ENCODE data around the gene STK33.

Gene STK33

DNA sequence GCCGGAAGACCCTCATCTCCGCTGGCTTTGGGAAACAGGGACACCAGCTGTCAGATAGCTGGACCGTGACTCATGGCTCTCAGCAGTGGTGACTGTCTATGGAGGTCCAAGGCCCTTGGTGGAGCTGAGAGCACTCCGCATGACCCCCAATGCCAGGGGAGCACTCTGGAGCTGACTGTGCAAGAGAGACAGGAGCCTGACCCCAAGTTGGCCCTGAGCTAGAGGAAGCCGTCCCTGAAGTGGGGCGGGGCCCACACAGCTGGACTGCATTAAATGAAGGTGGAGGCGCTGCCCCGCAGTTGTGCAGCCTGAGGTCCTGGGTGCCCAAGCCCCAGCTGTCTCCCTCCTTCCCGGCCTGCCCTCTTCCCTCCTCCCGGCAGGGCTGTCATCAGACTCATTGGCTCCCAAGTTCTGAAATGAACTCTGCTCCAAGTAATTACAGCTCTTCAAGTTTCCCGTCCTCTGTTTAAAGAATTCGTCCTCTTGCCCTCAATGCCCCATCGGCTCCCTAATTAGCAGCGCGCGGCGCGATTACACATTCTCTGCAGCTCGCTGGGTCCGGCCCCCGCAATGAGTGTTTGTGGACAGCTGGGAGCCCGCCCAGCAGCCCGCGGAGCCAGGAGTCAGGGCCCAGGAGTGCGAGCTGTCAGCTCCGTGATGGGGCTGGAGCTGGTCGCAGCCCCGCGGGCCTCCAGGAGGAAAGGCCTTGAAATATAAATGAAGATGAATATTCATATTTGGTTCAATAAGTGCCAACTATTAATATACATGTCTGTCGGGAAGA lies 237.1 kb downstream of the STK33 start:
- H3K27me3 Mint-ChIP-seq: peaks cover 29% of the 10 kb centered on the region
- no peak overlapping the region for H3K4me3 Mint-ChIP-seq
- peaks cover 11% of the 10 kb centered on the region for H3K4me1 Mint-ChIP-seq
- H3K36me3 Mint-ChIP-seq: no peaks in the 10 kb centered on the region
- no peaks in the 10 kb centered on the region for H3K9me3 Mint-ChIP-seq
- no peak overlapping the region for H3K27ac Mint-ChIP-seq
- ATAC-seq: no peak

DNA sequence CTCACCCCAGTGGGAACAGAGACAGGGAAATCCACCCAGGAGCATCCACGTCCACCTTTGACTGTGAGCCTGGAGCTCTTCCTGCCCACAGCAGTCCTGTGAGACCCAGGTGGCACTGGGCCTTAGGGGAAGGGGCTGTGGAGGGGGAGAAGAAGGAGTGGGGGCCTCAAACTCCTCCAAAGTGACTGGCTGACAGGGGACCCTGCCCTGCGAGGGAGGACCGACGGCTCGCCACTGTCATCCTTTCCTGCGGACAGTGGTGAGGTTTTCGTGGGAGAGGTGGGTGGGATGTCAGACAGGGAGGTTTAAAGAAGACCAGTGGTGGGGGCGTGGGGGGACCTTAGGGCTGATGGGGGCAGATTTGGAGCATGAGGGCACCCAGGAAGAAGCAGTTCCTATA lies 237.8 kb downstream of the STK33 start:
- H3K4me3 Mint-ChIP-seq: no peak overlapping the region
- H3K36me3 Mint-ChIP-seq: no peaks in the 10 kb centered on the region
- H3K27ac Mint-ChIP-seq: no peak overlapping the region
- H3K4me1 Mint-ChIP-seq: peaks cover 11% of the 10 kb centered on the region
- ATAC-seq: no peak
- no peaks in the 10 kb centered on the region for H3K9me3 Mint-ChIP-seq
- H3K27me3 Mint-ChIP-seq: peaks cover 29% of the 10 kb centered on the region

DNA sequence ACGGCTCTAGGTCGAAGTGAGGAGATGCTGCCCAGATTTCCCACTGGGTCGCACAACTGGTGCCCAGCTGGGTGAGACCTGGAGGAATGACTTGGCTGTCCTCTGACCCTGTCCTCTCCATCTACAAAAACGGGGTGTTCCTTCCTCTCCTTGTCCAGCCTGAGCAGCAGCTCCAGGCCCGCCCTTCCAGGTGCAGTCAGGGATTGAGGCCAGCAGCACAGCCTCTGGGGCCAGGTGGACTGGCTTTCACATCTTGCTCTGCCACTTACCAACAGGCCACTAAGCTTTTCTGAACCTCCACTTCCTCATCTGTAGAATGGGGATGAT lies 238.6 kb downstream of the STK33 start:
- Mint-ChIP-seq H3K27me3 (peaks cover 36% of the 10 kb centered on the region), H3K9me3 (no peaks in the 10 kb centered on the region), H3K4me1 (peaks cover 11% of the 10 kb centered on the region), H3K36me3 (no peaks in the 10 kb centered on the region), H3K27ac (no peak overlapping the region), H3K4me3 (no peak overlapping the region)
- ATAC-seq: no peak

DNA sequence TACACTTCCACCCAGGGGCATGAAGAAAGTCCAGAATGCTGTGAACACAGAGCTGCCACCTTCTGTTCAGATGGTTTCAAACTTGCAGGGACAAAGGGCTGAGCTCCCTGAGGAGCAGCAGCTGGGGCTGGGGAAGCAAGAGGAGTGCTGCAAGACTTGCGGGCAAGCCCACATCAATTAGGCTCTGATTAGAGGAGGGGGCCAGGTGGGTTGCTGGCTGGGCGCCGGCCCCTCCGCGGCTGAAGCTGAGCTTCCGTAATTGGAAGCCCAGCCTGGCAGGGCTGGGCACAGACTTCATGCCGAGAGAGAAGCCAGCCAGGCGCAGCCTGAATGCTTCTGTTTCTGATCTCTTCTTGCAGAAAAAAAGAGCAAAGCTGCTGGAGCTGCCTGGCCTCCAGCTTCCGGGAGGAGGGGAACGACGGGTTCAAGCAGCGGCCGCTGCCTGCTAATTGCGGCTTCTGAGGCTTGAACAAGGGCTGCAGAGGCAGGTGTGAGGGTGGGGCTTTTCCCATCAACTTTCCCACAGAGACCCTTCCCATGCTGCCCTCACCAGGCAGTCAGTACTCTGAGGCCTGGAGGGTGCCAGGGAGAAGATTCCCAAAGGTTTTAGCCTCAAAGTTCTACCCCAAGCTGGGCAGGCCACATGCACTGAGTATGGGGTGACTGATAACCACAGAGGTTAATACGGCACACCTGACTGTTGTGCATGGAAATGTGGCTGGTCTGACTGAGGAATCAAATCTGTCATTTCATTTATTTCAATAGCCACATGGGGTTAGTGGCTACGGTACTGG lies 239.2 kb downstream of the STK33 start:
- Mint-ChIP-seq H3K27ac (no peak overlapping the region), H3K4me1 (peaks cover 11% of the 10 kb centered on the region)

DNA sequence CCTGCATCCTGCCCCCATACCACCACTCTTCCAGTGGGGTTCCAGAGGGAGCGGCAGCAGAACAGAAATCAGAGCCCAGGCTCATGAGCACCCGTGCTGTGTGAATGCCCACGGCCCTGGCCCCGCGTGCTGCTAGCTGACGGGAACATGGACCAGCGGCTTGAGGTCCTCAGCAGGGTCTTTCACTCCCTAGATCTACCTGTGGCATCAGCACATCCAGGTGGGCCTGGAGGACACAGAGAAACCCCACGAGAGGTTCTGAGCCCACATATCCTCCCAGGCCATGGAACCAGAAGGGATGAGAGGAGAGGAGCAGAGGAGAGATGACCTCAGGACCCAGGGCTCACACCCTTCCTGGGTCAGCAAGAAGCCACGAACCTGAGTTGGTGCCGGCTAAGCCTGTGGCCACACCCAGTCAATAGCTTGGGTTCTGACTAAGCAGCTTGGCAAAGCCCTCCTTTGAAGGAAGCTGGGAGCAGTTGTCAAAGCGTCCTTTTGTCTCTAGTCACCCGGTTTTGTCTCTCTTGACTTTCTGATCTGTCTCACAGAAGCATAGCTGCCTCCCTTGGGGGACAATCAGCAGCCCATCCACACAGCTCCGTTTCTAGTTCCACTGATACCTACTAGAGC lies 241.0 kb downstream of the STK33 start:
- H3K4me3 Mint-ChIP-seq: no peak overlapping the region
- no peak overlapping the region for H3K27ac Mint-ChIP-seq
- peaks cover 45% of the 10 kb centered on the region for H3K27me3 Mint-ChIP-seq
- no peaks in the 10 kb centered on the region for H3K36me3 Mint-ChIP-seq
- H3K4me1 Mint-ChIP-seq: peaks cover 11% of the 10 kb centered on the region
- peaks cover 2% of the 10 kb centered on the region for H3K9me3 Mint-ChIP-seq
- ATAC-seq: no peak

More for the DNA sequence above, 239.2 kb downstream of the STK33 start:
- peak overlapping the region; percentile 3 for H3K4me3 Mint-ChIP-seq
- no peaks in the 10 kb centered on the region for H3K9me3 Mint-ChIP-seq
- ATAC-seq: no peak
- H3K27me3 Mint-ChIP-seq: peaks cover 41% of the 10 kb centered on the region
- no peaks in the 10 kb centered on the region for H3K36me3 Mint-ChIP-seq

DNA sequence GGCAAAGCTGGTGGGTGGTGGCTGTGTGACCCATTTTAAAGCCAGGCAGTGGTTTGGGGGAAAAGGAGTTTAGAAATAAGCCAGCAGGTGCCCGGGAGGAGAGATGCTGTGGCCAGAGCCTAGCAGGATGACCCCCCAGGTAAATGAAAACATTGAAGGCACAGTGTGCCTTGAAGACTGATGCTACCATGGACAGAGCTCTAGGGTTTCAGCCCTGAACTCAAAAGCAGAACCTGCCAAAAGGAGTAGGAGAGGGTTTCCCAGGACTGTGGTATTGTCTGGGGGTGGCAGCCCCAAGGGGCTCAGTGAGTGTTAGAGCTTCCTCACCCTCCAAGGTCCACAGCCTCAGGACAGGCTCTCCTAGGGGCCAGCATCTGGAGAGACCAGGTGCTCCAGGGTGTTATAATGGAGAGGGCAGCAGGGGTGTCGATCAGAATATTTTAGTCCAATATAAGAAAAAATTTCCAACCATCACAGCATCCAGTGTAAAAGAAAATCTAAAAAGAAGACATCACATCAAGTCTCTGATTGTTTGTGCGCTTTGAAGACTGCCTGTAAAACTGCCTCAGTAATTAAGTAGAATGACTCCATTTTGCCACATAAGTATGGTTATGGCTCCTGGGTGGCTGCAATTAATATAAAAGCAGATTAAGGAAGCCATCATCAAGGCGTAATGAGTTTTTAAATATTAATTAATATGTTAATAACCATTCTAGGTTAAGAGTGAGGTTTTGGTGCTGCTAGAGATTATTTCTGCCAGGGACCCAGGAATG lies 241.7 kb downstream of the STK33 start:
- ATAC-seq: no peak
- peaks cover 11% of the 10 kb centered on the region for H3K4me1 Mint-ChIP-seq
- peaks cover 45% of the 10 kb centered on the region for H3K27me3 Mint-ChIP-seq
- H3K36me3 Mint-ChIP-seq: no peaks in the 10 kb centered on the region
- no peak overlapping the region for H3K4me3 Mint-ChIP-seq
- peaks cover 6% of the 10 kb centered on the region for H3K9me3 Mint-ChIP-seq
- no peak overlapping the region for H3K27ac Mint-ChIP-seq

DNA sequence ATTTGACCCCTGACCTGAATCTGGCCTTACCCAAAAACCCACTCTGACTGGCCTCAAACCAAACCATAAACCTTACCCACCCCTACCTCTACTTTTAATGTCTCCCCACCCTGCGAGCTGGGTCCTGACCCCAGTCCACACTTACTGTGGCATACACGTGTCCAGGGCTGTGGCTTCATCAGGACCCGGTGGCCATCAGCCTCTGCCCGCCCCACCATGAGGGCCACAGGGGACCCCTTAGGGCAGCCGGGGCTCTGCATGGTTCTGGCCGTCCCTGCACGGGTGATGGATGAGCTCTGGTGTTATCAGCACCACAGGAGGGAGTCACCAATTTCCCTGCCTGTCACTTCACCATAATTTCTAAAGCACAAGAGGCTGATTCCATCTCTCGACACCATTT lies 242.8 kb downstream of the STK33 start:
- peaks cover 45% of the 10 kb centered on the region for H3K27me3 Mint-ChIP-seq
- no peak for ATAC-seq
- H3K36me3 Mint-ChIP-seq: no peaks in the 10 kb centered on the region
- H3K4me1 Mint-ChIP-seq: peaks cover 11% of the 10 kb centered on the region
- H3K4me3 Mint-ChIP-seq: no peak overlapping the region
- peaks cover 6% of the 10 kb centered on the region for H3K9me3 Mint-ChIP-seq
- H3K27ac Mint-ChIP-seq: no peak overlapping the region

DNA sequence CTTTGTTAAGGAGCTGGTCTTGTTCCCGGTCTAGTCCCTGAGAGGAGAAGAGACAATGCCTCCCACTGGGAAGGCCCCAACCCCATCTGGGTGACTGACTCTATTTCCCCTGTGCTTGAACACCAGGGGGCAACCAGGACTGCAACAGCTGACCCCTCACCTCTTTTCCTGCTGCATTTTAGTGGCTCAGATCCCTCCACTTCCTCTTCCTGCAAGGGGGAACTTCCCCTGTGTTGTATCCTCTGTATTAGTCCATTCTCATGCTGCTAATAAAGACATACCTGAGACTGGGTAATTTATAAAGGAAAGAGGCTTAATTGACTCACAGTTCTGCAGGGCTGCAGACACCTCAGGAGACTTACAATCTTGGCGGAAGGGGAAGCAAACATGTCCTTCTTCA lies 246.1 kb downstream of the STK33 start:
- no peak overlapping the region for H3K4me3 Mint-ChIP-seq
- no peak for ATAC-seq
- no peaks in the 10 kb centered on the region for H3K36me3 Mint-ChIP-seq
- peaks cover 28% of the 10 kb centered on the region for H3K27me3 Mint-ChIP-seq
- peaks cover 12% of the 10 kb centered on the region for H3K4me1 Mint-ChIP-seq
- H3K9me3 Mint-ChIP-seq: peaks cover 6% of the 10 kb centered on the region
- H3K27ac Mint-ChIP-seq: no peak overlapping the region

DNA sequence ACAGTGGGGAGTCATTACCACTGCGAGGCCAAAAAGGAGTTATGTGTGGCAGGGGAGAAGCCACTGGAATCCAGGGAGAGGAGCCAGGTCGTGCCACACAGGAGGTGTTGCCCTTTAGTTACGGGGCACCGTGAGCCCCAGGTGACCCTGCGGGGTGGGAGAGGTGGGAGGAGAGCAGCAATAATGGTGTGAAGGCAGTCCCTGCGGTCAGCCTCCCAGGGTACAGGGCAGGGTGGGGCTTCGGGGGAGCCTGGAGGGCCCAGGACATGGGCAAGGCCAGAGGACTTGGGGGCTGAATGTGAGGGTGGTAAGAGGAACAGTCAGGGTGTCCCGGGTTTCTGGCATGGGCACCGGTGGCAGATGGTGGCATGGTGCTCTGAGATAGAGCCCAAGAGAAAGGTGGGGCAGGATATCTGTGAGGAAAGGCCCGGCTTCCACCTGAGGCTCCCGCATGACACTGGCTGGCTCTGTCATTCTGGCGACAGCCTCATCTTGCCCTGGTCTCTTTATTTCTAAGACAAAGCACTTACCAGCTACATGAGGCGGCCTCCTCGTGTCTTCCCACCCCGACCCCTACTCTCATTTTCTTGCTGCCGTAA lies 247.8 kb downstream of the STK33 start:
- Mint-ChIP-seq H3K4me3 (no peak overlapping the region), H3K36me3 (no peaks in the 10 kb centered on the region), H3K27me3 (peaks cover 17% of the 10 kb centered on the region), H3K4me1 (peaks cover 27% of the 10 kb centered on the region), H3K27ac (no peak overlapping the region), H3K9me3 (peaks cover 6% of the 10 kb centered on the region)
- ATAC-seq: no peak

DNA sequence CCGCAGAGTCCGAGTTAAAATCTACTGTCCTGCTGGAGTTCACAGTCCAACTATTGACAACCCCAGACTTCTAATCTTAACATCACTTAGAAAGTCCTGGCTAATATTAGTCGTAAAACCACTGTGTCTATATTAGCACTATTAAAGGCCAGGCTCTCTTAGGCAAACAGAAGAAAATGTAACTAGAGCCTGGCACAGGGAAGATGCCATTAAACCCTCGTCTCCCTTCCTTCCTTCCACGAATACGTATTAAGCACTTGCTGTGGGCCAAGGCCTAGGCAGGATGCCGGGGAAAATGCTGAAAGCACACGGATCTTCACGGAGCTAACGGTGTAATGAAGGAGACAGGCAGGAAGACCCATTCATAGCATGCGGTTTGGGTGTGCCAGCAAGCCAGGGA lies 248.8 kb downstream of the STK33 start:
- no peak overlapping the region for H3K4me3 Mint-ChIP-seq
- no peak overlapping the region for H3K27ac Mint-ChIP-seq
- H3K36me3 Mint-ChIP-seq: no peaks in the 10 kb centered on the region
- peaks cover 6% of the 10 kb centered on the region for H3K9me3 Mint-ChIP-seq
- ATAC-seq: no peak
- peaks cover 8% of the 10 kb centered on the region for H3K27me3 Mint-ChIP-seq
- H3K4me1 Mint-ChIP-seq: peaks cover 27% of the 10 kb centered on the region

DNA sequence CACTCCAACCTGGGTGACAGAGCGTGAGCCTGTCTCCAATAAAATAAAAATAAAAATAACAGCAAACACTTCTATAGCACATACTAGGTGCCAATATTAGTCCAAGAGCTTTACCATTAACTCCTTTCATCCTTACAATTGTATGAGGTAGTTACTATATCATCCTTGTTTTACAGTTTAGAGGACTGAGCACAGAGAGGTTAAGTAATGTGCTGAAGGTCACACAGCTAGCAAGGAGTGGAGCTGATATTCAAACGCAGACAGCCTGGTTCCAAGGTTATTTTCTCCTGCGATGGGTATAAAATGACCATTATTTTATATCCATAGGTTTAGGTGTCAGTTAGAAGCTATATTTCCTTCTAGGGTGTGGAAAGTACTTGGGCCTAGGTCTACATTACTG lies 249.7 kb downstream of the STK33 start:
- Mint-ChIP-seq H3K9me3 (peaks cover 6% of the 10 kb centered on the region), H3K36me3 (no peaks in the 10 kb centered on the region), H3K27ac (no peak overlapping the region), H3K27me3 (no peaks in the 10 kb centered on the region), H3K4me3 (no peak overlapping the region), H3K4me1 (peaks cover 27% of the 10 kb centered on the region)
- ATAC-seq: no peak

DNA sequence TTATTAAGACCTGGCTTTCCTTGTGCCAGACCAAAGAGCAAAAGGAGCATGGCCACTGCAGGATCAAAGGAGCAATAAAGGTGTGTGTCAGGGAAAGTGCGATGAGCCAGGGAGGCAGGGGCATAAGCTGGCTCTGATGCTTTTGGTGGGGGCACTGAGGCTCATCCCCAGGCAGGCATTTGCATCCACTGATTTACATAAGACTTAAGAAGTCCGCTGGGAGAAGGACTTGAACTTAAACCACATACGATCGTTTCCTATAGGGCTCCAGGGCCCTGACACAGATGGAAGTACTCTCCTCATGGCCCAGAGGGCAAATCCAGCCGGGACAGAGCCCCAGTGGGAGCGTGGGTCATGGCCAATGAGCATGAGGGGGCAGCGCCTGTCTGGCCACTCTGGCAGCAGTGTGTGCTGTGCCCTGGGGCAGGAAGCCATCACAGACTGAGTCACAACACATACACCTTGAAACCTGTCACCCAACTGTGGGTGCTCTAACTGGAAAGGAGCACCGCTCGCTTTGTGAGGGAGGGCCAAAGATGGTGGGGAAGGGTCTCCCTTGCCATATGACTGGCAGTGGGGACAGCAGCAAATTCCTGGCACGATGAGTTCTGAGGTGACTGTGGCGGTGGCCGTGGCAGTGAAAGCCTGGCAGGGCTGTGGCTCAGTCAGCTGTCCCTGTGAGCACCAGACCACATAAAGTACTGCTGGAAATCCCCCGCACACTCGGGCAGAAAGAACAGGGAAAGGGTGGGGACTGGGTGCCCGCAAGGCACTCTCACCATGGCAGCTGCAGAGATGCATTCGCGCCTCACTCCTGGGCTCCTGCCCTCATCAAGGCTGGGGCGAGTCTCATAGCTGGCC lies 251.0 kb downstream of the STK33 start:
- Mint-ChIP-seq H3K4me1 (peaks cover 29% of the 10 kb centered on the region), H3K4me3 (peak overlapping the region; percentile 64)

DNA sequence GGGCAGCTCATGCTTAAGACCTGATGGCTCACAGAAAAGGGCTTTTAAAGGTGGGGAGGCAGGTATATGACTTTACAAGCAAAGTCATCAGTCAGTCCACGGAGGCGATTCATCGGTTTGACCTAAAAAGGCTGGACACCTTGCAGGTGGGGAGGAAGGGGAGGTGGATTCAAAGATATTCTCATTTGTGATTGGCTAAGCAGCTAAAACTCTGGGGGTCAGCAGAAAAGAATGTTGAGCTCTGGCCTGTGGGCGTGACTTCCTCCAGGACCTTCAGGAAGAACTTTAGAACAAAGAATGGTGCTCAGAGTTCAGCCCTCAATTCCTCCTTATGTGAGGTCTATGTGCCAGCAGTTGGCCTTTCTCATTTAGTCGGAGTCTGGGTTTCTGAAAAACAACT lies 252.0 kb downstream of the STK33 start:
- ATAC-seq: no peak
- peaks cover 37% of the 10 kb centered on the region for H3K4me1 Mint-ChIP-seq

More for the DNA sequence above, 251.0 kb downstream of the STK33 start:
- Mint-ChIP-seq H3K9me3 (peaks cover 4% of the 10 kb centered on the region), H3K27ac (peak overlapping the region; percentile 78), H3K36me3 (no peaks in the 10 kb centered on the region), H3K27me3 (no peaks in the 10 kb centered on the region)
- ATAC-seq: peak; percentile 91

More for the DNA sequence above, 252.0 kb downstream of the STK33 start:
- no peaks in the 10 kb centered on the region for H3K27me3 Mint-ChIP-seq
- no peaks in the 10 kb centered on the region for H3K36me3 Mint-ChIP-seq
- H3K4me3 Mint-ChIP-seq: no peak overlapping the region
- H3K27ac Mint-ChIP-seq: no peak overlapping the region
- H3K9me3 Mint-ChIP-seq: no peaks in the 10 kb centered on the region
